NCI-H345 treated with DMSO at 0.1 percent for 48 hours (cell line): ENCODE results near the gene SNRNP25.
A peak's percentile ranks its signal among the peaks of the same experiment; 100 is the strongest.

ENCODE experiments used
- DNase-seq: peaks from one replicate; lab custom pipeline; 2025; ENCODE audit not compliant: unreplicated experiment; lab: John Stamatoyannopoulos, UW

SNRNP25 gene

GRCh38 chr16:101586-101985 lies 48.0 kb downstream of the SNRNP25 start:
- no peak for DNase-seq

- DNase-seq, result no peak
Measured at GRCh38 chr16:102060-102855, 48.6 kb downstream of the SNRNP25 start.

GRCh38 chr16:104355-104754 lies 50.7 kb downstream of the SNRNP25 start:
- DNase-seq, result no peak

- DNase-seq, result no peak
Measured at GRCh38 chr16:104928-105327, 51.3 kb downstream of the SNRNP25 start.

- no peak for DNase-seq
Measured at GRCh38 chr16:105521-105920, 51.9 kb downstream of the SNRNP25 start.

GRCh38 chr16:106623-107324 lies 53.1 kb downstream of the SNRNP25 start:
- peak; percentile 79 for DNase-seq
